Lower leg skin (tissue), 4 donors: ENCODE measurements around the gene BACH1. TPM values are rescaled to one million over a fixed set of nuclear protein-coding genes. Genes with fewer than 3 reads are reported as not detected.

ENCODE experiments used
- DNase-seq, 2 donors: peaks; one replicate each; pipeline ENCODE4 v3.0.0-alpha.2; 2019; ENCODE audit warnings: low spot score in 2 of 2
- H3K4me3 ChIP-seq: fragments of 200-600 bp; sonication (generic); 2 replicates; pipeline ENCODE4 v1.5.1; 2017; ENCODE audit warnings: mild to moderate bottlenecking, low read depth; ENCODE audit not compliant: poor library complexity, severe bottlenecking
- POLR2A ChIP-seq, 2 donors: fragments of 450-650 bp; IDR thresholded peaks; one replicate each; pipeline ENCODE4 v1.6.1; 2016 to 2017; ENCODE audit warnings: antibody characterized with exemption in 2 of 2, mild to moderate bottlenecking in 1 of 2, moderate library complexity in 1 of 2
- WGBS, 2 donors: methylation state at CpG; one replicate each; pipeline ENCODE4 v1.1.5; 2018; 5-methylcytosine and 5-hydroxymethylcytosine counted together
- intact Hi-C: fragments of 100-400 bp; cut with DNase I; formaldehyde crosslinking; loops from one replicate; pipeline ENCODE4 v1.15.0; 2023; ENCODE audit warnings: low total_unique reads
- total RNA-seq, 4 donors: library from RNA; depleted of rRNA; stranded (reverse); fragments of >200 nt; gene quantifications; one replicate each; pipeline ENCODE4 v1.1.0, GENCODE V29; 2016
- TF ChIP-seq, protein P1 (sequence below), 3 donors: fragments of 450-650 bp; IDR thresholded peaks; one replicate each; pipeline ENCODE4 v1.5.1; 2016; ENCODE audit warnings: antibody characterized with exemption in 3 of 3, mild to moderate bottlenecking in 3 of 3, moderate library complexity in 2 of 3

BACH1 gene
- total RNA-seq, 4 donors from 2014 or later, result 87.7 to 96.4 (median 91.0) TPM

DNA sequence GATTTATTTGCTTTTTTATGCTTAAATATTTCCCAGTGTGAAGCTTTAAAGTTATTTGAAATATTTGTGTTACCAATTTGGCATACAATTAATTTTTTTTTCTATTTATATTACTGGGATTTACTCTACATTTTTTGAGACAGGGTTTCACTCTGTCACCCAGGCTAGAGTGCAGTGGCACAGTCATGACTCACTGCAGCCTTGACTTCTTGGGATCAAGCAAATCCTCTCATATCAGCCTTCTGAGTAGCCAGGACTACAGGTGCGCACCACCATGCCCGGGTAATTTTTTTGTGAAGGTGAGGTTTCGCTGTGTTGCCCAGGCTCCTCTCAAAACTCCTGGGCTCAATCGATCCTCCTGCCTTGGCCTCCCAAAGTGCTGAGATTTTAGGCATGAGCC lies 39.5 kb downstream of the BACH1 start:
- intact Hi-C loops, result no loop called here
- no peak for TF ChIP-seq POLR2A (IDR thresholded peaks at IDR 0.05)
- TF ChIP-seq, protein P1, sequence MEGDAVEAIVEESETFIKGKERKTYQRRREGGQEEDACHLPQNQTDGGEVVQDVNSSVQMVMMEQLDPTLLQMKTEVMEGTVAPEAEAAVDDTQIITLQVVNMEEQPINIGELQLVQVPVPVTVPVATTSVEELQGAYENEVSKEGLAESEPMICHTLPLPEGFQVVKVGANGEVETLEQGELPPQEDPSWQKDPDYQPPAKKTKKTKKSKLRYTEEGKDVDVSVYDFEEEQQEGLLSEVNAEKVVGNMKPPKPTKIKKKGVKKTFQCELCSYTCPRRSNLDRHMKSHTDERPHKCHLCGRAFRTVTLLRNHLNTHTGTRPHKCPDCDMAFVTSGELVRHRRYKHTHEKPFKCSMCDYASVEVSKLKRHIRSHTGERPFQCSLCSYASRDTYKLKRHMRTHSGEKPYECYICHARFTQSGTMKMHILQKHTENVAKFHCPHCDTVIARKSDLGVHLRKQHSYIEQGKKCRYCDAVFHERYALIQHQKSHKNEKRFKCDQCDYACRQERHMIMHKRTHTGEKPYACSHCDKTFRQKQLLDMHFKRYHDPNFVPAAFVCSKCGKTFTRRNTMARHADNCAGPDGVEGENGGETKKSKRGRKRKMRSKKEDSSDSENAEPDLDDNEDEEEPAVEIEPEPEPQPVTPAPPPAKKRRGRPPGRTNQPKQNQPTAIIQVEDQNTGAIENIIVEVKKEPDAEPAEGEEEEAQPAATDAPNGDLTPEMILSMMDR (IDR thresholded peaks at IDR 0.05), result no peak
- no peak overlapping the region for H3K4me3 ChIP-seq
- DNase-seq, result no peak
- 95 to 97% methylated on average over 4 of the region's 4 CpGs for WGBS, 2 donors

DNA sequence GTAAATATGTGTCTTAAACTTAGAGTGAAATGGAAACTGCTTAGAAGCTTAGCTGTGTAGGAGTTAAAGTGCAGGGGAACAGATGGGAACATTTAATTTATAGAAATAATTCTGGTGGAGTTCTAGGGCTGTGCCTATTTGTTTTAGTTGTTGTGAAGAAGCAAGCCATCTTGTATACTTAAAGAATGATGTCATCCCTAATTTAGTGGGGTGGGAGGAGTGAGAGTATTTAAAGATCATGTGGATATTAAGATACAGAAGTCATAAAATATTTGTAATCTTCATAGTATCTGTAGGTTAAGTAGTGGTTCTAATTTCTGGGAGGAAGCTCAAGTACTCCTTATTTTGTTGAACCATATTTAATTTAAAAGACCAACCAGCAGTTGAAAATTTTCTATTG lies 41.5 kb downstream of the BACH1 start:
- no peak overlapping the region for H3K4me3 ChIP-seq
- no peak for DNase-seq
- TF ChIP-seq POLR2A (IDR thresholded peaks at IDR 0.05), result no peak
- TF ChIP-seq, protein P1 (IDR thresholded peaks at IDR 0.05), result no peak
- intact Hi-C loops, result no loop called here

DNA sequence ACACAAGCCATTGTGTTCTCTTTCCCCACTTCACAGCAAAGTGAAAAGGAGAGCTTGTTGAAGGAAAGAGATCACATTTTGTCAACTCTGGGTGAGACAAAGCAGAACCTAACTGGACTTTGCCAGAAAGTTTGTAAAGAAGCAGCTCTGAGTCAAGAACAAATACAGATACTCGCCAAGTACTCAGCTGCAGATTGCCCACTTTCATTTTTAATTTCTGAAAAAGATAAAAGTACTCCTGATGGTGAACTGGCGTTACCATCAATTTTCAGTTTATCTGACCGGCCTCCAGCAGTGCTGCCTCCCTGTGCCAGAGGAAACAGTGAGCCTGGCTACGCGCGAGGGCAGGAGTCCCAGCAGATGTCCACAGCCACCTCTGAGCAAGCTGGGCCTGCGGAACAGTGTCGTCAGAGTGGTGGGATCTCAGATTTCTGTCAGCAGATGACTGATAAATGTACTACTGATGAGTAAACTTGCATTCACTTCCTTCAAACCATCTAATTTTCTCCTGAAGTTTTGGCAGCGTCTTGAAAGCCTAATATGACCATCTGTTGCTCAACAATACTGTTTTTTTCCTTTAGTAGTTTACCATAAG lies 43.7 kb downstream of the BACH1 start:
- peak; percentile 46 to 92 for DNase-seq
- intact Hi-C loops, result no loop called here
- WGBS, 2 donors, result 51 to 55% methylated on average over 9 of the region's 9 CpGs
- H3K4me3 ChIP-seq, result no peak overlapping the region
- TF ChIP-seq, protein P1 (IDR thresholded peaks at IDR 0.05), result no peak
- TF ChIP-seq POLR2A (IDR thresholded peaks at IDR 0.05), result no peak

DNA sequence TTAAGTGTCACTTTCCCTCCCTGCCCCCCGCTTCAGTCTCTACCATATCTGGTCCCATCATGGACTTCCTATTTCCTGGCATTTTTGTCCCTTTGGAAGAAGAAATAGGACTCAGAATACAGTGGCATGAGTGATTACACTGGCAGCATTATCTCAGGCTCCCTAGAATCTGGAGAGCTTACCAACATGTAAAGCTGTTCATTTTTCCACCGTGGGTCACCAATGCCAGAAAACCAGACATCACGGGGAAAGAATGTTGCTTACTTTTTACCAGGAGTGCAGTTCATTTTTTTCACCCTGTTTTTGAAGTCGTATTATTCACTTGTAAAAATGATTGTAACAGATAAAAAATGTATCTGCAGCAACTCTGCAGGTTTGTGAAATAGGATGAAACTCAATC lies 44.8 kb downstream of the BACH1 start:
- intact Hi-C loops, result no loop called here
- WGBS, 2 donors, result 78 to 87% methylated on average over 4 of the region's 4 CpGs
- DNase-seq, result no peak
- no peak overlapping the region for H3K4me3 ChIP-seq
- no peak for TF ChIP-seq POLR2A (IDR thresholded peaks at IDR 0.05)
- TF ChIP-seq, protein P1 (IDR thresholded peaks at IDR 0.05), result no peak

DNA sequence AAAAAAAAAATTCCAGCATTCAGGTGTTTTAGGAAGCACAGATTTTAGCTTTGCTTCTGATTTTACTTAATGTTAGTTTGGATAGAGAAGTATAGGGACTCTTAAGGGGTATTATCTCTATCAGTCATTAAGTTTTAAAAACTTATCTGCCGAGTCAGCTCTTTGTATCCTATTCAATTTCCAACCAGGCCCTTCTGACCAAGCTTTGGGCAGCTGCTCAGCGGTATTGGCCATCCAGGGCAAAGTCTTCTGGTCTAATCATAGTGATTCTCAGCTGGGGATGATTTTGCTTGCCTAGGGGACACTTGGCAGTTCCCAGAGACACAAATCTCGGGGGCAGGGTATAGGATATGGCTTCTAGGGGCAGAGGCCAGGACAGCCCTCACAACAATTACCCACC lies 47.6 kb downstream of the BACH1 start:
- 92 to 100% methylated on average over 3 of the region's 3 CpGs for WGBS, 2 donors
- intact Hi-C loops, result no loop called here
- no peak for DNase-seq
- no peak overlapping the region for H3K4me3 ChIP-seq
- no peak for TF ChIP-seq POLR2A (IDR thresholded peaks at IDR 0.05)
- TF ChIP-seq, protein P1 (IDR thresholded peaks at IDR 0.05), result no peak

GRCh38 chr21:29346771-29347170 lies 48.0 kb downstream of the BACH1 start:
- no peak for DNase-seq
- no peak overlapping the region for H3K4me3 ChIP-seq
- intact Hi-C loops, result no loop called here
- WGBS, 2 donors, result 90 to 91% methylated on average over 4 of the region's 4 CpGs
- TF ChIP-seq, protein P1 (IDR thresholded peaks at IDR 0.05), result no peak
- TF ChIP-seq POLR2A (IDR thresholded peaks at IDR 0.05), result no peak
